Body of pancreas (tissue), 4 donors: ENCODE measurements around the gene PPP1R37. TPM values are rescaled to one million over a fixed set of nuclear protein-coding genes. Genes with fewer than 3 reads are reported as not detected.
A peak's percentile ranks its signal among the peaks of the same experiment; 100 is the strongest.

Experiments used
- ATAC-seq: fragments of 150-250 bp; one replicate; pipeline ENCODE4 v1.9.1; 2016
- DNase-seq, 4 donors: peaks; one replicate each; pipeline ENCODE4 v3.0.0-alpha.2; 2019
- H3K27ac ChIP-seq, 4 donors: fragments of 200-600 bp; sonication (generic); 1 replicate in 3 of 4; 2 replicates in 1 of 4; pipeline versions ENCODE4 v1.5.1 to v1.6.1; 2016 to 2019; ENCODE audit warnings: mild to moderate bottlenecking in 1 of 4, mixed read lengths in 1 of 4, moderate library complexity in 1 of 4
- H3K27me3 ChIP-seq, 2 donors: fragments of 200-600 bp; sonication (generic); one replicate each; pipeline ENCODE4 v1.6.0; 2016; ENCODE audit warnings: mild to moderate bottlenecking in 1 of 2
- H3K36me3 ChIP-seq, 2 donors: fragments of 200-600 bp; sonication (generic); replicated peaks in 1 of 2; 2 replicates each; pipeline ENCODE4 v1.5.1; 2016; ENCODE audit warnings: low read depth in 2 of 2; ENCODE audit not compliant: insufficient read depth in 1 of 2
- H3K4me1 ChIP-seq: fragments of 200-600 bp; sonication (generic); one replicate; pipeline ENCODE4 v1.6.0; 2016
- H3K4me3 ChIP-seq, 2 donors: fragments of 200-600 bp; sonication (generic); 1 replicate in 1 of 2; 2 replicates in 1 of 2; pipeline ENCODE4 v1.5.1; 2016 to 2019
- H3K9me3 ChIP-seq, 3 donors: fragments of 200-600 bp; sonication (generic); 1 replicate in 2 of 3; 2 replicates in 1 of 3; pipeline ENCODE4 v1.5.1; 2016
- POLR2A ChIP-seq, 3 donors: fragments of 450-650 bp; IDR thresholded peaks; one replicate each; pipeline ENCODE4 v1.6.1; 2016; ENCODE audit warnings: antibody characterized with exemption in 3 of 3, mild to moderate bottlenecking in 2 of 3
- WGBS, 2 donors: methylation state at CpG; one replicate each; pipeline ENCODE4 v1.1.5; 2017; 5-methylcytosine and 5-hydroxymethylcytosine counted together
- intact Hi-C: fragments of 100-400 bp; cut with DNase I; formaldehyde crosslinking; loops from one replicate; pipeline ENCODE4 v1.15.1; 2023
- total RNA-seq, 2 donors: library from RNA; depleted of rRNA; stranded (reverse); fragments of >200 nt; gene quantifications; one replicate each; pipeline ENCODE4 v1.1.0, GENCODE V29; 2016
- TF ChIP-seq, protein P1 (sequence below), 7 experiments: fragments of 450-650 bp in 4 of 7; fragments of 200-600 bp in 3 of 7; sonication (generic) in 3 of 7; IDR thresholded peaks; one replicate each; pipeline ENCODE4 v1.5.1; 2016 to 2019; ENCODE audit warnings: antibody characterized with exemption in 7 of 7

PPP1R37 gene
- total RNA-seq, 2 donors from 2014 or later = 16.6 to 49.8 TPM

- Histone ChIP-seq H3K36me3 (no peaks in the 10 kb centered on the region), H3K27me3 (no peaks in the 10 kb centered on the region), H3K27ac (peak within 1 kb of the TSS; percentile 67 to 93 (median 88)), H3K9me3 (no peaks in the 10 kb centered on the region), H3K4me3 (peak within 1 kb of the TSS; percentile 67 to 97), H3K4me1 (peaks cover 32% of the 10 kb centered on the region)
- TF ChIP-seq POLR2A (IDR thresholded peaks at IDR 0.05) = peak in 2 of 3 donors; percentile 28 to 31
- TF ChIP-seq, protein P1, sequence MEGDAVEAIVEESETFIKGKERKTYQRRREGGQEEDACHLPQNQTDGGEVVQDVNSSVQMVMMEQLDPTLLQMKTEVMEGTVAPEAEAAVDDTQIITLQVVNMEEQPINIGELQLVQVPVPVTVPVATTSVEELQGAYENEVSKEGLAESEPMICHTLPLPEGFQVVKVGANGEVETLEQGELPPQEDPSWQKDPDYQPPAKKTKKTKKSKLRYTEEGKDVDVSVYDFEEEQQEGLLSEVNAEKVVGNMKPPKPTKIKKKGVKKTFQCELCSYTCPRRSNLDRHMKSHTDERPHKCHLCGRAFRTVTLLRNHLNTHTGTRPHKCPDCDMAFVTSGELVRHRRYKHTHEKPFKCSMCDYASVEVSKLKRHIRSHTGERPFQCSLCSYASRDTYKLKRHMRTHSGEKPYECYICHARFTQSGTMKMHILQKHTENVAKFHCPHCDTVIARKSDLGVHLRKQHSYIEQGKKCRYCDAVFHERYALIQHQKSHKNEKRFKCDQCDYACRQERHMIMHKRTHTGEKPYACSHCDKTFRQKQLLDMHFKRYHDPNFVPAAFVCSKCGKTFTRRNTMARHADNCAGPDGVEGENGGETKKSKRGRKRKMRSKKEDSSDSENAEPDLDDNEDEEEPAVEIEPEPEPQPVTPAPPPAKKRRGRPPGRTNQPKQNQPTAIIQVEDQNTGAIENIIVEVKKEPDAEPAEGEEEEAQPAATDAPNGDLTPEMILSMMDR (IDR thresholded peaks at IDR 0.05) = no peak
- WGBS, 2 donors = 0% methylated on average over 6 to 33 of the region's 36 CpGs
- intact Hi-C loops = no loop called here
- ATAC-seq (no peak), DNase-seq (no peak)
Observed at GRCh38 chr19:45177817-45178261, 84.9 kb downstream of the PPP1R37 start, which contains the start of gene TRAPPC6A. TSS of gene TRAPPC6A (minus strand) at chr19:45178237. CDS start at chr19:45178218, 19 bp downstream.

GRCh38 chr19:45178262-45179071, 85.5 kb downstream of the PPP1R37 start, which contains the start of gene BLOC1S3:
TSS of gene BLOC1S3 (plus strand) at chr19:45178784. CDS start at chr19:45179297, 513 bp downstream.
- TF ChIP-seq, protein P1 (IDR thresholded peaks at IDR 0.05) = peak in 5 of 7 experiments; percentile 16 to 66 (median 29)
- TF ChIP-seq POLR2A (IDR thresholded peaks at IDR 0.05) = peak; percentile 17 to 81 (median 71)
- Histone ChIP-seq H3K36me3 (no peaks in the 10 kb centered on the region), H3K4me3 (peak within 1 kb of the TSS; percentile 67 to 97), H3K4me1 (peaks cover 32% of the 10 kb centered on the region), H3K27ac (peak within 1 kb of the TSS; percentile 67 to 93 (median 88)), H3K27me3 (no peaks in the 10 kb centered on the region), H3K9me3 (no peaks in the 10 kb centered on the region)
- peak; percentile 100 for DNase-seq
- WGBS, 2 donors = 0 to 1% methylated on average over 13 to 51 of the region's 51 CpGs
- peak; percentile 94 for ATAC-seq
- intact Hi-C loops = no loop called here

- H3K4me1 ChIP-seq = peaks cover 32% of the 10 kb centered on the region
- 0% methylated on average over 84 of the region's 97 CpGs; no CpG with 5 or more reads in 1 of the 2 donors for WGBS, 2 donors
- no peaks in the 10 kb centered on the region for H3K27me3 ChIP-seq
- no peaks in the 10 kb centered on the region for H3K36me3 ChIP-seq
- H3K4me3 ChIP-seq = peak overlapping the region; percentile 51 to 97
- intact Hi-C loops = no loop called here
- H3K27ac ChIP-seq = peak overlapping the region; percentile 66 to 93 (median 82)
- TF ChIP-seq, protein P1 (IDR thresholded peaks at IDR 0.05) = no peak
- TF ChIP-seq POLR2A (IDR thresholded peaks at IDR 0.05) = peak in 1 of 3 donors; percentile 10
- ATAC-seq (no peak), DNase-seq (peak; percentile 25 to 64 (median 47))
- H3K9me3 ChIP-seq = no peaks in the 10 kb centered on the region
Observed at GRCh38 chr19:45179072-45179891, 86.3 kb downstream of the PPP1R37 start.

DNA sequence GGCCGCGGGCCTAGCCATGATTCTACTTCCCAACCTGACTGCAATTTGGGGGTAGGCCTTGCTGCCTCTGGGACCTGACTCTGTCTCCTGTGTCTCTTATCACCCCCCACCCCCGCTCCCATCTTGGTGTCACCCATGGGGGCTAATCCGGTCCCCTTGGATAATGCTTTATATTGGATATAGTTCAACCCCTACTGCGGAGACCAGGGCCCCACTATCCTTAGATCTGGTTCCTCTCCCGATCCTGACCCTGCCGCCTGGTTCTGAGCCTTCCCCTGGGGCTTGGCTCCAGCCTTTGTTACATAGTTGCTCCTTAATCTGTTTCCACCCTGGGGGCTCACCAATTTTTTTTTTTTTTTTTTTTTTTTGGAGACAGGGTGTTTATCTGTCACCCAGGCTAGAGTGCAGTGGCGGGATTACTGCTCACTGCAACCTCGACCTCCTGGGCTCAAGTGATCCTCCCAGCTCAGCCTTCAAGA, 87.0 kb downstream of the PPP1R37 start:
- Histone ChIP-seq H3K27ac (peak overlapping the region; percentile 66 to 93 (median 82)), H3K4me3 (peak overlapping the region; percentile 51 to 97), H3K9me3 (no peaks in the 10 kb centered on the region), H3K36me3 (no peaks in the 10 kb centered on the region), H3K27me3 (no peaks in the 10 kb centered on the region), H3K4me1 (peaks cover 32% of the 10 kb centered on the region)
- ATAC-seq (no peak), DNase-seq (peak in 1 of 4 donors; percentile 26)
- intact Hi-C loops = no loop called here
- TF ChIP-seq, protein P1 (IDR thresholded peaks at IDR 0.05) = no peak
- TF ChIP-seq POLR2A (IDR thresholded peaks at IDR 0.05) = no peak
- WGBS, 2 donors = 43 to 57% methylated on average over 6 to 9 of the region's 9 CpGs
